ENCODE data around the gene MXD4. TPM values are rescaled to one million over a fixed set of nuclear protein-coding genes. Genes with fewer than 3 reads are reported as not detected.

MXD4 gene
- total and polyA plus RNA-seq, 2 experiments from 2014 or later: 6.9 to 19.9 TPM

GRCh38 chr4:2236944-2237666 lies 24.8 kb downstream of the MXD4 start:
- peaks cover 22% of the 10 kb centered on the region for H3K4me1 ChIP-seq (ENCODE audit: insufficient read depth)
- H3K79me2 ChIP-seq (replicated peaks; ENCODE audit: insufficient read depth): peaks cover 51% of the 10 kb centered on the region
- H3K4me3 Mint-ChIP-seq: no peak overlapping the region

GRCh38 chr4:2231082-2231481 lies 30.8 kb downstream of the MXD4 start:
- Mint-ChIP-seq H3K4me1 (peaks cover 5% of the 10 kb centered on the region; the same call in 2 of the 3 replicates), H3K4me3 (no peak overlapping the region), H3K36me3 (ENCODE audit: low read depth) (peaks cover 9% of the 10 kb centered on the region; the same call in 2 of the 3 replicates), H3K9me3 (no peaks in the 10 kb centered on the region), H3K27me3 (ENCODE audit: insufficient read depth, low read depth, poor library complexity) (no peaks in the 10 kb centered on the region), H3K27ac (no peak overlapping the region)
- H3K4me1 ChIP-seq (ENCODE audit: insufficient read depth): no peaks in the 10 kb centered on the region
- H3F3A ChIP-seq (replicated peaks; ENCODE audit: low read depth): no peaks in the 10 kb centered on the region
- ATAC-seq: no peak
- DNase-seq (ENCODE audit: low spot score): no peak
- H3K36me3 ChIP-seq (ENCODE audit: insufficient read depth): peaks cover 15% of the 10 kb centered on the region; the same call in 1 of the 2 replicates
- H3K4me3 ChIP-seq: no peak overlapping the region
- no peak overlapping the region for H3K4me2 ChIP-seq
- H2AFZ ChIP-seq: no peak overlapping the region
- peaks cover 4% of the 10 kb centered on the region; the same call in 1 of the 2 replicates for H4K20me1 ChIP-seq (replicated peaks; ENCODE audit: insufficient read depth)
- H3K79me2 ChIP-seq (replicated peaks; ENCODE audit: insufficient read depth): 0 out of 2 replicates have a peak, but pooled peaks cover 5% of the 10 kb centered on the region
- H3K27ac ChIP-seq (ENCODE audit: low read depth): no peak overlapping the region
- H3K27me3 ChIP-seq (ENCODE audit: insufficient read depth): no peaks in the 10 kb centered on the region
- no peaks in the 10 kb centered on the region for H3K9me2 ChIP-seq (ENCODE audit: insufficient read depth)
- TF ChIP-seq JUNB (IDR thresholded peaks at IDR 0.05; ENCODE audit: unreplicated experiment): no peak
- no peak for TF ChIP-seq EZH2 (IDR thresholded peaks at IDR 0.05; ENCODE audit: low read depth, unreplicated experiment)
- TF ChIP-seq POLR2AphosphoS5 (IDR thresholded peaks at IDR 0.05; ENCODE audit: low read depth): no peak
- no peak for TF ChIP-seq CREB1 (CRISPR knock-in tag; IDR thresholded peaks at IDR 0.05; ENCODE audit: low read depth)
- TF ChIP-seq ZNF462 (CRISPR knock-in tag; IDR thresholded peaks at IDR 0.05): no peak

More at GRCh38 chr4:2236944-2237666, 24.8 kb downstream of the MXD4 start:
- Histone ChIP-seq H3F3A (replicated peaks; ENCODE audit: low read depth) (no peaks in the 10 kb centered on the region), H3K4me3 (no peak overlapping the region), H2AFZ (no peak overlapping the region), H4K20me1 (replicated peaks; ENCODE audit: insufficient read depth) (peaks cover 27% of the 10 kb centered on the region), H3K27me3 (ENCODE audit: insufficient read depth) (no peaks in the 10 kb centered on the region), H3K4me2 (no peak overlapping the region), H3K9me2 (ENCODE audit: insufficient read depth) (no peaks in the 10 kb centered on the region), H3K27ac (ENCODE audit: low read depth) (no peak overlapping the region), H3K36me3 (ENCODE audit: insufficient read depth) (peaks cover 14% of the 10 kb centered on the region; the same call in 1 of the 2 replicates)
- no peak for TF ChIP-seq POLR2AphosphoS5 (IDR thresholded peaks at IDR 0.05; ENCODE audit: low read depth)
- TF ChIP-seq JUNB (IDR thresholded peaks at IDR 0.05; ENCODE audit: unreplicated experiment): no peak
- no peak for TF ChIP-seq ZNF331 (CRISPR knock-in tag; IDR thresholded peaks at IDR 0.05; ENCODE audit: low read depth)
- no peak for TF ChIP-seq EZH2phosphoT487 (IDR thresholded peaks at IDR 0.05; ENCODE audit: unreplicated experiment)
- no peak for TF ChIP-seq ETS1 (IDR thresholded peaks at IDR 0.05)
- TF ChIP-seq ZNF114 (CRISPR knock-in tag; IDR thresholded peaks at IDR 0.05): no peak
- TF ChIP-seq EZH2 (IDR thresholded peaks at IDR 0.05; ENCODE audit: low read depth, unreplicated experiment): no peak
- ATAC-seq: no peak
- no peaks in the 10 kb centered on the region for H3K9me3 Mint-ChIP-seq
- H3K36me3 Mint-ChIP-seq (ENCODE audit: low read depth): peaks cover 17% of the 10 kb centered on the region; the same call in 2 of the 3 replicates
- DNase-seq (ENCODE audit: low spot score): no peak
- H3K27me3 Mint-ChIP-seq (ENCODE audit: insufficient read depth, low read depth, poor library complexity): peaks cover 3% of the 10 kb centered on the region
- peaks cover 25% of the 10 kb centered on the region for H3K4me1 Mint-ChIP-seq
- H3K27ac Mint-ChIP-seq: no peak overlapping the region
